ENCODE data around the gene MEIKIN. TPM values are rescaled to one million over a fixed set of nuclear protein-coding genes. Genes with fewer than 3 reads are reported as not detected.

MEIKIN gene
- total RNA-seq, 1 experiment from 2014 or later, result not detected

- H3K23me2 ChIP-seq (ENCODE audit: insufficient read length, low read depth, low read length, poor library complexity, severe bottlenecking), result no peaks in the 10 kb centered on the region
- H3T11ph ChIP-seq (ENCODE audit: low read length), result no peak overlapping the region
- no peaks in the 10 kb centered on the region for H3K27me3 ChIP-seq (ENCODE audit: insufficient read depth, low read length)
- H3K14ac ChIP-seq (ENCODE audit: insufficient read depth, low read length), result no peak overlapping the region
- no peak overlapping the region for H3K4me2 ChIP-seq (ENCODE audit: insufficient read depth, insufficient read length, low read length)
- H3K9me3 ChIP-seq (ENCODE audit: control insufficient read depth, low read depth, low read length), result no peaks in the 10 kb centered on the region
- TF ChIP-seq, protein P1, sequence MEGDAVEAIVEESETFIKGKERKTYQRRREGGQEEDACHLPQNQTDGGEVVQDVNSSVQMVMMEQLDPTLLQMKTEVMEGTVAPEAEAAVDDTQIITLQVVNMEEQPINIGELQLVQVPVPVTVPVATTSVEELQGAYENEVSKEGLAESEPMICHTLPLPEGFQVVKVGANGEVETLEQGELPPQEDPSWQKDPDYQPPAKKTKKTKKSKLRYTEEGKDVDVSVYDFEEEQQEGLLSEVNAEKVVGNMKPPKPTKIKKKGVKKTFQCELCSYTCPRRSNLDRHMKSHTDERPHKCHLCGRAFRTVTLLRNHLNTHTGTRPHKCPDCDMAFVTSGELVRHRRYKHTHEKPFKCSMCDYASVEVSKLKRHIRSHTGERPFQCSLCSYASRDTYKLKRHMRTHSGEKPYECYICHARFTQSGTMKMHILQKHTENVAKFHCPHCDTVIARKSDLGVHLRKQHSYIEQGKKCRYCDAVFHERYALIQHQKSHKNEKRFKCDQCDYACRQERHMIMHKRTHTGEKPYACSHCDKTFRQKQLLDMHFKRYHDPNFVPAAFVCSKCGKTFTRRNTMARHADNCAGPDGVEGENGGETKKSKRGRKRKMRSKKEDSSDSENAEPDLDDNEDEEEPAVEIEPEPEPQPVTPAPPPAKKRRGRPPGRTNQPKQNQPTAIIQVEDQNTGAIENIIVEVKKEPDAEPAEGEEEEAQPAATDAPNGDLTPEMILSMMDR (conservative IDR thresholded peaks at IDR 0.05), result no peak
- H2BK15ac ChIP-seq (ENCODE audit: low read depth, low read length), result no peak overlapping the region
- H3K4ac ChIP-seq (ENCODE audit: low read depth, low read length), result no peak overlapping the region
- no peak overlapping the region for H3K27ac ChIP-seq (ENCODE audit: insufficient read length, low read depth, low read length)
- H3K56ac ChIP-seq (ENCODE audit: insufficient read length, low read depth, low read length), result no peak overlapping the region
- no peak overlapping the region for H2AFZ ChIP-seq (ENCODE audit: low read length)
- no peak overlapping the region for H2BK120ac ChIP-seq (ENCODE audit: low read depth, low read length, poor library complexity, severe bottlenecking)
- Mint-ChIP-seq H3K27me3 (ENCODE audit: low read depth) (peaks cover 2% of the 10 kb centered on the region; the same call in 1 of the 2 replicates), H3K4me1 (no peaks in the 10 kb centered on the region), H3K4me3 (no peak overlapping the region), H3K9me3 (no peaks in the 10 kb centered on the region), H3K36me3 (ENCODE audit: insufficient read depth in 1 of 3, low read depth in 3 of 3) (no peaks in the 10 kb centered on the region), H3K27ac (no peak overlapping the region)
- H3K23ac ChIP-seq (ENCODE audit: insufficient read length, low read depth, low read length), result no peak overlapping the region
- no CpG with 5 or more reads among the region's 3 CpGs for WGBS (ENCODE audit: extremely low coverage, insufficient read length, low lambda C conversion rate)
- no peak overlapping the region for H4K8ac ChIP-seq (replicated peaks; ENCODE audit: insufficient read length, low read depth, low read length)
- no peaks in the 10 kb centered on the region for H4K20me1 ChIP-seq (ENCODE audit: control insufficient read depth, insufficient read depth, insufficient read length)
- H4K5ac ChIP-seq (ENCODE audit: insufficient read length, low read depth, low read length), result no peak overlapping the region
- no peak overlapping the region for H2AK5ac ChIP-seq (ENCODE audit: insufficient read length, low read length)
- no peak overlapping the region for H2BK20ac ChIP-seq (ENCODE audit: low read depth, low read length, poor library complexity, severe bottlenecking)
- H2BK12ac ChIP-seq (ENCODE audit: insufficient read length, low read depth, low read length), result no peak overlapping the region
- H4K91ac ChIP-seq (ENCODE audit: insufficient read length, low read depth, low read length), result no peak overlapping the region
- no peak overlapping the region for H2BK5ac ChIP-seq (ENCODE audit: insufficient read length, low read length)
- no peaks in the 10 kb centered on the region for H3K79me1 ChIP-seq (ENCODE audit: insufficient read depth, low read depth, low read length, poor library complexity, severe bottlenecking)
- no peak overlapping the region for H3K18ac ChIP-seq (ENCODE audit: insufficient read length, low read depth, low read length)
- H3K79me2 ChIP-seq (ENCODE audit: insufficient read depth, low read length), result no peaks in the 10 kb centered on the region
- H3K4me1 ChIP-seq (ENCODE audit: insufficient read depth, low read length), result no peaks in the 10 kb centered on the region
- DNase-seq, result no peak
- H3K9ac ChIP-seq (ENCODE audit: extremely low read depth, insufficient read length, low read length), result no peak overlapping the region
Measured at GRCh38 chr5:131855452-131855851, 90.0 kb downstream of the MEIKIN start.

Measured in H9 (cell line).